GM10266 (cell line): ENCODE data around the gene RMC1.
"Not testable (repeated sequence)": the region's sequence is repeated elsewhere in the genome, so short reads cannot be mapped to it uniquely, and the experiment has no call there.

Experiments
- DNase-seq: peaks from one replicate; pipeline ENCODE4 v3.0.0; 2012; ENCODE audit errors: extremely low spot score
- TF ChIP-seq, protein P1 (sequence below): IDR thresholded peaks from 2 replicates; pipeline ENCODE4 v1.5.1; 2012; ENCODE audit warnings: mild to moderate bottlenecking, low read depth; ENCODE audit not compliant: control insufficient read depth, insufficient read depth; ENCODE audit errors: missing control alignments

The RMC1 gene

DNA sequence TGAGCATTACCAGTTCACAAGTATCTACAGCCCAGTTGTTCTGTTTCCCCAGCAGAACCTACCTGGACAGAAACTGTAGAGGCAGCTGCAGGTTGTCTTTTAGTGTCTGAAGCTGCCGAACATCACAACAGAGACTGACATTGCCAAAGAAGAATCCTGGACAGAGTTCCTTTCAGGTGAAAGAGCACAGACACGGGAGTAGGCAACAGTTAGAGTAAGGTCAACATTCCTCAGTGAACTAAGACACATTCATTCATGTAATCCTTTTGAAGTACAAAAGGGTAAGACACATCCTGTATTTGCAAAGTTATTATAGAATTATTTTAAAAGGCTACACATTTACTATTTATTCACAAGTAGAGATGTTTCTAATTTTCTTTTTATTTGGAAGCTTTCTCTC, 68.7 kb downstream of the RMC1 start:
- no peak for DNase-seq
- TF ChIP-seq, protein P1, sequence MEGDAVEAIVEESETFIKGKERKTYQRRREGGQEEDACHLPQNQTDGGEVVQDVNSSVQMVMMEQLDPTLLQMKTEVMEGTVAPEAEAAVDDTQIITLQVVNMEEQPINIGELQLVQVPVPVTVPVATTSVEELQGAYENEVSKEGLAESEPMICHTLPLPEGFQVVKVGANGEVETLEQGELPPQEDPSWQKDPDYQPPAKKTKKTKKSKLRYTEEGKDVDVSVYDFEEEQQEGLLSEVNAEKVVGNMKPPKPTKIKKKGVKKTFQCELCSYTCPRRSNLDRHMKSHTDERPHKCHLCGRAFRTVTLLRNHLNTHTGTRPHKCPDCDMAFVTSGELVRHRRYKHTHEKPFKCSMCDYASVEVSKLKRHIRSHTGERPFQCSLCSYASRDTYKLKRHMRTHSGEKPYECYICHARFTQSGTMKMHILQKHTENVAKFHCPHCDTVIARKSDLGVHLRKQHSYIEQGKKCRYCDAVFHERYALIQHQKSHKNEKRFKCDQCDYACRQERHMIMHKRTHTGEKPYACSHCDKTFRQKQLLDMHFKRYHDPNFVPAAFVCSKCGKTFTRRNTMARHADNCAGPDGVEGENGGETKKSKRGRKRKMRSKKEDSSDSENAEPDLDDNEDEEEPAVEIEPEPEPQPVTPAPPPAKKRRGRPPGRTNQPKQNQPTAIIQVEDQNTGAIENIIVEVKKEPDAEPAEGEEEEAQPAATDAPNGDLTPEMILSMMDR: no peak

DNA sequence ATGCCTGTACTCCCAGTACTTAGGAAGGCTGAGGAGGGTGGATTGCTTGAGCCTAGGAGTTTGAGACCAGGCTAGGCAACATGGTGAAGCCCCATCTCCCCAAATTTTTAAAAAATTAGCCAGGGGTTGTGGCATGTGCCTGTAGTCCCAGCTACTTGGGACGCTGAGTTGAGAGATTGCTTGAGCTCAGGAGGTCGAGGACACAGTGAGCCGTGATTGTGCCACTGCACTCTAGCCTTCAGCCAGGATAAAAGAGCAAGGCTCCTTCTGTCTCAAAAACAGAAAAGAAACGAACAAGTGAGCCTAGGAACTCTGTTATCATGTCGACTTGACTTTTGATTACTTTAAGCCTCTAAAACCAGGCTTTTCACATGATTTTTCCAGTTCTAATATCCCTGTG, 69.3 kb downstream of the RMC1 start:
- TF ChIP-seq, protein P1: no peak
- DNase-seq: no peak

DNA sequence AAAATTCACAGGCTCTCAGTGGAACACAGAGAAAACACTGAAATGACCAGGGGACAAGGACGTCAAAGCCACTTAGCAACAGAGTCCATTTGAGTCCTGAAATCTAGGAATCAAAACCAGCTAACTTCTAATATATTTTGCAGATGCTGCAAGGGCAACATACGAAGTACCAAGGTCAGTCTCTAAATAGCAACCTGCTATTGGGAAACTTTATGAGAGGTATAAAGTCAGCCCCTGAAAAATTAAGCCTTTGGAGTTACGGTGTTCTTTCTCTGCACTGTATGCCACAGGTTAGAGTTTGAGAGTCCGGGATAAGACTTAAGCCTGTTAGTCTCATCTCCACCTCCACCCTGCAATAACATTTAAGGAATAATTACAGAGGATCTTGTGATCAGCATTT, 69.7 kb downstream of the RMC1 start:
- TF ChIP-seq, protein P1: no peak
- no peak for DNase-seq

DNA sequence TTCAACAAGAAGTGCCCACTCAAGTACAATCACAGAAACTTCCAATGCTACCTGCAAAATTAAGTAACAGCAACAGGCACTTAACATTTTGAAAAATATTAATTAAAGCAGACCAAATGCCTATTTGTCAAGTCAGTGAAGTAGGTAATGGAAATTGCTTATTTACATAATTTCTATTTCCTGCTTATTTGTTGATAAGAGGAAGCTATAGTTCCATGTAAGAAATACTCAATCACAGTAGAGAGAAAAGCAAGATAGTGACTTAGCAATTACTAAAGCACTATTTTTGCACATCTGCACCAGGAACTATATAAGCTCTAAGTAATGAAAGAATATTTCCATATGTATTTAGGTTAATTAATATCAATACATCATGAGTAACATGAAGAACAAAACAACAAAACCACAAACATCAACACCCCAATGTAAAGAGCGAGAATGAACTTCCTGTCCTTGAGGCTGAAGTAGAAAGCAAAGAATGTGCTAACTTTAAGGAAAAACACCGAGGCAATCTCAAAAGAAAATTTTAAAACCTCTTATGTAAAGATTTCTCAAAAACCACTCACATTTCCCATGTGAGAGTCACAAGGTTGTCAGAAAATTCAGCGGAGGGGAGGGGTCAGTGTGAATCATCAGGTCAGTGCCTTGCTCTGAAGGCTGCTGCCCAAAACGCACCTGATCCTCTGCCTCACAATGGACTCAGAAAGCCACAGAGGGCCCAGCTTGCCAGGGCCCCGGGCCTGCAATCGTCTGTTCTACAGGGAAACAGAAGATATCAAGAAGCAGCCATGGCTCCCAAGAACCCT, 70.5 kb downstream of the RMC1 start:
- TF ChIP-seq, protein P1: no peak
- DNase-seq: no peak

DNA sequence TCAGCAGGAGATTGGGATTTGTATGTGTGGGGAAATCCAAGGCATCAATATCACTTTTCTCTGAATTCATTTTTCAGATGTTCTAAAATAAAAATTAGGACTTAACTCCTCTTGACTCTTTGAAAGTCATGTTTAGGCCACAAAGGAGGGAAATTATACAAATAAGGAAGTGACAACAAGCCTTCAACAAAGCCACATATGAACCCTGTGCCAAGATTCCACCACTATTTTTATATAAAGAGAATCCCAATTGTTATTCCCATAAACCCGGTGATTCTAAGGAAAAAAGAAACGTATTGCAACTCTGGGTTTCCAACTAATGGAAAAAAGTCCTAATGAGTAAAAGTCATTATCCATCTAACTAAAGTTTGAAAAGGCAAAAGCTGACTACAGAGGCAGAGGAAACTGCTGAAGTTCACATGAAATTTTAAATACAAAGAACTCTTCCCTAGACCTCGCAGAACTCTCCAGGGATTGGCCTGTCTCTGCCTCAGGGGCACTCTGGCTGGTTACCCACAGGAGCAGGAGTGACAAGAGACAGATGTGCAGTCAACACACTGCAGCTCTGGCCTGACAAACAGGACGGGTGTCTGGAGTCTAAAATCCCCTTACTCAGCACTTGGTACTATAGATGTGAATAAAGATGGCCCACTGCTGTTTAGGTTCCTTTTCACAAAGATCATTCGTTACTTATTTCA, 71.4 kb downstream of the RMC1 start:
- no peak for DNase-seq
- TF ChIP-seq, protein P1: no peak

DNA sequence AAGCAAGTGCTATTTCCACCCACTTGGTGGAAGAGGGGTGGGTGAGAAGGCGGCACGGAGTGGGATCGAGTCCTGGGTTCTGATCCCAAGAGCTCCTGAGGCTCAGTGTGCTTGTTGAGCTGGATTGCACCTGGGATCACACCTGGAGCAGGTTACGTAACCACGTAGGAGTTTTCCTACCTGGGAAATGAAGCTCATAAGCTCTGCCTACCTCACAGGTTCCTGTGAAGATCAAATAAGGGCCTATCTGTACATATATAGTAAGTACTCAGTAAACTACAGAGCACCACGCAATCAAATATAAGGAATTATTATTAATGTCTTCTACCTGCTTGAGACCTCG, 72.0 kb downstream of the RMC1 start:
- TF ChIP-seq, protein P1: no peak

DNA sequence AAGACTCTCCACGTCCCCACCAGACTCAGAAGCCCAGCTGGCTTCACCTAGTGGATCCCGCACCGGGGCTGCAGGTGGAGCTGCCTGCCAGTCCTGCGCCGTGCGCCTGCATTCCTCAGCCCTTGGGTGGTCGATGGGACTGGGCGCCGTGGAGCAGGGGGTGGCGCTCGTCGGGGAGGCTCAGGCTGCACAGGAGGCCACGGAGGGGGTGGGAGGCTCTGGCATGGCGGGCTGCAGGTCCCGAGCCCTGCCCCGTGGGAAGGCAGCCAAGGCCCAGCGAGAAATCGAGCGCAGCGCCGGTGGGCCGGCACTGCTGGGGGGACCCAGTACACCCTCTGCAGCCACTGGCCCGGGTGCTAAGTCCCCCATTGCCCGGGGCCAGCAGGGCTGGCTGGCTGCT, 74.2 kb downstream of the RMC1 start:
- DNase-seq: not testable (repeated sequence)

More for the DNA sequence above, 72.0 kb downstream of the RMC1 start:
- no peak for DNase-seq
